Calu3 (cell line): Measurements from ENCODE around the gene PPP6R2. TPM values are rescaled to one million over a fixed set of nuclear protein-coding genes. Genes with fewer than 3 reads are reported as not detected.
"Not testable (repeated sequence)": the region's sequence is repeated elsewhere in the genome, so short reads cannot be mapped to it uniquely, and the experiment has no call there.

Source experiments
- BruUV-seq: library from RNA; stranded (reverse); fragments of 400-500 nt; replicated peaks from 2 replicates; lab custom pipeline; 2021; lab: Mats Ljungman, UMichigan
- CTCF ChIA-PET: fragments of 300-600 bp; sonication (Branson Sonifier 250); formaldehyde crosslinking; loops from one replicate; lab custom pipeline; 2022; ENCODE audit warnings: antibody characterized with exemption; lab: Charles Lee
- DNase-seq: peaks from one replicate; pipeline ENCODE4 v3.0.0; 2022
- H3K27ac Mint-ChIP-seq: one replicate; pipeline ENCODE4 v1.8.0; 2022; ENCODE audit warnings: mixed read lengths; ENCODE audit not compliant: unreplicated experiment
- H3K27me3 Mint-ChIP-seq: one replicate; pipeline ENCODE4 v1.8.0; 2022; ENCODE audit warnings: mixed read lengths; ENCODE audit not compliant: unreplicated experiment
- H3K36me3 Mint-ChIP-seq: one replicate; pipeline ENCODE4 v1.8.0; 2022; ENCODE audit warnings: mild to moderate bottlenecking, moderate library complexity, mixed read lengths; ENCODE audit not compliant: insufficient read depth, unreplicated experiment
- H3K4me1 Mint-ChIP-seq: one replicate; pipeline ENCODE4 v1.8.0; 2022; ENCODE audit warnings: mild to moderate bottlenecking, low read depth, mixed read lengths; ENCODE audit not compliant: unreplicated experiment
- H3K4me3 Mint-ChIP-seq: one replicate; pipeline ENCODE4 v1.8.0; 2022; ENCODE audit warnings: mild to moderate bottlenecking, low read depth, moderate library complexity, mixed read lengths; ENCODE audit not compliant: unreplicated experiment
- H3K9me3 Mint-ChIP-seq: one replicate; pipeline ENCODE4 v1.8.0; 2022; ENCODE audit warnings: low read depth, mixed read lengths; ENCODE audit not compliant: unreplicated experiment
- intact Hi-C: fragments of 100-400 bp; cut with micrococcal nuclease; formaldehyde crosslinking; loops from one replicate; pipeline ENCODE4 v1.10.0; 2022; ENCODE audit not compliant: unreplicated experiment
- total RNA-seq: library from RNA; stranded (reverse); gene quantifications from 2 replicates; pipeline ENCODE4 v1.2.3, GENCODE V29; 2022
- TF ChIP-seq, protein P1 (sequence below): fragments of 200-600 bp; IDR thresholded peaks from one replicate; pipeline ENCODE4 v1.8.0; 2022; ENCODE audit warnings: antibody characterized with exemption; ENCODE audit not compliant: unreplicated experiment

Gene PPP6R2
- total RNA-seq, 1 experiment from 2014 or later: 47.1 TPM

DNA sequence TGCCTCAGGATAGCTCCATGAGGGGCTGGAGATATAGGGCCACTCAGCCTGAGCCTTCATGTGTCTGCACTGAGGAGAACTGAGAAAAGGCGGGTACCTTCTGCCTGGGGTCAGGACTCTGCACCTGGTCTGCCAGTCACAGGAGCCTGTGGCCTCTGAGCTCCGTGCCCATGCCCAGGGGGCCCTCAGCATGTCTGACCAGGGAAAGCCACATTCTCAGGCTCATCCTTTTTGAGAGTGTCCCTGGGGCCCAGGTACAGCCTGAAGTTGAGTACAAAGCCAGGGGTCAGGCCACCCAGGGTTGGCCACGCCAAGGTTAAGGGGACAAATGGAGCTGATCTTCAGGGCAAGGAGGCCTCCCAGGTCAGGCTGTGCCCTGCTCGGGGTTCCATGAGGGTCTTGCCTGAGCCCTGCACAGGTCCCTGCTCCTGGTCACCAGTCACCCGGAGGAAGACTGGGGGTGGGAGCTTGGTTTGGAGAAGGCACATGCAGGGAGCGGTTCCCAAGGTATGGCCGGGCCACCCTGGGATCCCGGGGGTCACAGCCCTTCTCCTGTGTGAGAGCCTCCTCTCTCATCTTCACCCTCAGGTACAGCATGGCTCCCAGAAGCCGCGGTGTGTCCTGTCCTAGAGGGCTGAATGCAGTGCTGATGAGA is 22.3 kb upstream of the PPP6R2 start:
- peaks cover 13% of the 10 kb centered on the region for H3K4me1 Mint-ChIP-seq
- CTCF ChIA-PET: interaction anchor here (0.5 kb wide), 1 partner anchor 131 kb away, joined by 6 read pairs; no protein-coding TSS in a partner anchor
- peaks cover 6% of the 10 kb centered on the region for H3K36me3 Mint-ChIP-seq
- no peak overlapping the region for H3K4me3 Mint-ChIP-seq
- no TSS peak for BruUV-seq
- no peak for DNase-seq
- intact Hi-C loops: no loop called here
- no peaks in the 10 kb centered on the region for H3K9me3 Mint-ChIP-seq
- H3K27me3 Mint-ChIP-seq: no peaks in the 10 kb centered on the region
- no peak overlapping the region for H3K27ac Mint-ChIP-seq
- TF ChIP-seq, protein P1, sequence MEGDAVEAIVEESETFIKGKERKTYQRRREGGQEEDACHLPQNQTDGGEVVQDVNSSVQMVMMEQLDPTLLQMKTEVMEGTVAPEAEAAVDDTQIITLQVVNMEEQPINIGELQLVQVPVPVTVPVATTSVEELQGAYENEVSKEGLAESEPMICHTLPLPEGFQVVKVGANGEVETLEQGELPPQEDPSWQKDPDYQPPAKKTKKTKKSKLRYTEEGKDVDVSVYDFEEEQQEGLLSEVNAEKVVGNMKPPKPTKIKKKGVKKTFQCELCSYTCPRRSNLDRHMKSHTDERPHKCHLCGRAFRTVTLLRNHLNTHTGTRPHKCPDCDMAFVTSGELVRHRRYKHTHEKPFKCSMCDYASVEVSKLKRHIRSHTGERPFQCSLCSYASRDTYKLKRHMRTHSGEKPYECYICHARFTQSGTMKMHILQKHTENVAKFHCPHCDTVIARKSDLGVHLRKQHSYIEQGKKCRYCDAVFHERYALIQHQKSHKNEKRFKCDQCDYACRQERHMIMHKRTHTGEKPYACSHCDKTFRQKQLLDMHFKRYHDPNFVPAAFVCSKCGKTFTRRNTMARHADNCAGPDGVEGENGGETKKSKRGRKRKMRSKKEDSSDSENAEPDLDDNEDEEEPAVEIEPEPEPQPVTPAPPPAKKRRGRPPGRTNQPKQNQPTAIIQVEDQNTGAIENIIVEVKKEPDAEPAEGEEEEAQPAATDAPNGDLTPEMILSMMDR: no peak

DNA sequence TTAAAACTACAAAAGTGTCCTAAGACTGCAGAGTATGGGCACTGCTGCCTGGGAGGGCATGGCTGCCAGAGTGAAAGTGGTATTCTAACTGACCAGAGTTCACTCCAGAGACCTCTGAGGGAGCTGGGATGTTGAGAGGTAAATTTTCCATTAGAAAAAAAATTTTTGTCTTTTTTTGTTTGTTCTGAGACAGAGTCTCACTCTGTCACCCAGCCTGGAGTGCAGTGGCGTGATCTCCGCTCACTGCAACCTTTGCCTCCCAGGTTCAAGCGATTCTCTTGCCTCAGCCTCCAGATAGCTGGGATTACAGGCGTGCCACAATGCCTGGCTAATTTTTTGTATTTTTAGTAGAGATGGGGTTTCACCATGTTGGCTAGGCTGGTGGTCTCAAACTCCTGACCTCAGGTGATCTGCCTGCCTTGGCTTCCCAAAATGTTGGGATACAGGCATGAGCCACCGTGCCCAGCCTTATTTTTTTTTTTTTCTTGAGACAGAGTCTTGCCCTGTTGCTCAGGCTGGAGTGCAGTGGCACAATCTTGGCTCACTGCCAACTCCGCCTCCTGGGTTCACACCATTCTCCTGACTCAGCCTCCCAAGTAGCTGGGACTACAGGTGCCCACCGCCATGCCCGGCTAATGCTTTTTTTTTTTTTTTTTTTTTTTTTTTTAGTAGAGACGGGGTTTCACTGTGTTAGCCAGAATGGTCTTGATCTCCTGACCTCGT is 20.6 kb upstream of the PPP6R2 start:
- CTCF ChIA-PET: interaction anchor here (0.6 to 1.0 kb wide), 2 partner anchors 26 to 40 kb away, joined by 3 to 5 read pairs; no protein-coding TSS in a partner anchor
- DNase-seq, BruUV-seq, H3K4me3 Mint-ChIP-seq, H3K27me3 Mint-ChIP-seq, intact Hi-C loops, H3K27ac Mint-ChIP-seq, H3K9me3 Mint-ChIP-seq: not testable (repeated sequence)
- Mint-ChIP-seq H3K4me1 (peaks cover 21% of the 10 kb centered on the region), H3K36me3 (peaks cover 23% of the 10 kb centered on the region)

DNA sequence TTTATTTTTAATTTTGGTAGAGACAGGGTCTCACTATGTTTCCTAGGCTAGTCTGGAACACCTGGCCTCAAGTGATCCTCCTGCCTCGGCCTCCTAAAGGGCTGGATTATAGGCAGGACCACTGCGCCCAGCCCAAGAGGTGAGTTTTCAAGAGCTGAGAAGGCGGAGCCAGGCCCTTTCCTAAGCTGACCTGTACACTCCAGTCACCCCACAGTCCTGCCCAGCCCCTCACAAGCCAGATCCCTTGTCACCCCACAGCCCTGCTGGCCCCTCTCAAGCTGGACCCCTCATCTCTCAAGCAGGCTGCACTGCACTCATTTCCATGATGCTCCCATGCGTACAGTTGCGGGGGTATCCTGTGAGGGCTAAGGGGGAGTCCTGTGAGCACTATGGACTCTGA is 19.2 kb upstream of the PPP6R2 start:
- H3K9me3 Mint-ChIP-seq: no peaks in the 10 kb centered on the region
- H3K4me1 Mint-ChIP-seq: peaks cover 21% of the 10 kb centered on the region
- CTCF ChIA-PET: interaction anchor here (0.9 to 2.8 kb wide), 3 partner anchors 20 to 51 kb away, joined by 3 to 8 read pairs (median 7); no protein-coding TSS in a partner anchor
- peaks cover 27% of the 10 kb centered on the region for H3K36me3 Mint-ChIP-seq
- H3K27ac Mint-ChIP-seq: no peak overlapping the region
- DNase-seq: no peak
- BruUV-seq: no TSS peak
- intact Hi-C loops: no loop called here
- H3K4me3 Mint-ChIP-seq: no peak overlapping the region
- TF ChIP-seq, protein P1: no peak
- no peaks in the 10 kb centered on the region for H3K27me3 Mint-ChIP-seq

DNA sequence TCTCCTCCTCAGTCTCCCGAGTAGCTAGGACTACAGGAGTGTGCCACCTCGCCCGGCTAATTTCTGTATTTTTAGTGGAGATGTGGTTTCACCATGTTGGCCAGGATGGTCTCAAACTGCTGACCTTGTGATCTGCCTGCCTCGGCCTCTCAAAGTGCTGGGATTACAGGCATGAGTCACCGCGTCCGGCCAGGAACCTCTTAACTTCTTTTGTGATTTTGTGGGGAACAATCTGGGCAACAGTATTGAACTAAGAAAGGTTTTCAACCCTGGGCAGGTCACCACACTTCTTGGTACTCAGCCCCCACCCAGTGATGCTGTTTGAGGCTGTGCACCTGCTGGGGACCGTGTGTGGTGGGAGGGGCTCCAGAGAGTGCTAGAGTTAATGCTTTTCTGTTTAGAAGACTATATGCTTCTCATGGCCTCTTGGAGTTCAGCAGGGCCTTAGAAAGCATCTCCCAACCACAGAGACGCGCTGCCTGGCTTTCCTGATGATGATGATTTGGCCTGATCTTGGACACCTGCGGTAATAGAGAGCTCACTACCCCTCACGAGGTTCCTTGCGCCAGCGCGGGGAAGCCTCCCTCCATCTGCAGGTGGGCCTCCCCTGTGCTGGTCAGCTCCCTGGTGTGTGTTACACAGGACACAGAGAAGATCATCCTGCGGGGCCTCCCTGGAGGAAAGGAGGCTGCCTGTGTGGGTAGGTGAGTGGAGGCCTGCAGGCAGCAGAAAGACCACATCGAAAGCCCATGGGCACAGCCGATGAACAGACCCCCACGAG is 17.5 kb upstream of the PPP6R2 start:
- H3K4me1 Mint-ChIP-seq: peaks cover 22% of the 10 kb centered on the region

More for the DNA sequence above, 17.5 kb upstream of the PPP6R2 start:
- peaks cover 27% of the 10 kb centered on the region for H3K36me3 Mint-ChIP-seq
- peak overlapping the region; percentile 74 for H3K4me3 Mint-ChIP-seq
- no peaks in the 10 kb centered on the region for H3K27me3 Mint-ChIP-seq
- DNase-seq: no peak
- peak overlapping the region; percentile 64 for H3K27ac Mint-ChIP-seq
- TF ChIP-seq, protein P1: no peak
- TSS peak; percentile 28 for BruUV-seq
- CTCF ChIA-PET: interaction anchor here (0.7 to 2.8 kb wide), 5 partner anchors 19 to 110 kb away, joined by 5 to 9 read pairs (median 7); no protein-coding TSS in a partner anchor
- H3K9me3 Mint-ChIP-seq: no peaks in the 10 kb centered on the region
- intact Hi-C loops: loop anchor here (5.0 kb wide), 1 partner anchor 53 kb away; the partner anchor contains the start of gene MAPK11
